GM21390 (cell line): ENCODE results near the gene KCNJ4.
"Not testable (repeated sequence)": the region's sequence is repeated elsewhere in the genome, so short reads cannot be mapped to it uniquely, and the experiment has no call there.

Experiments
- ATAC-seq: cut with Tn5 transposase; IDR thresholded peaks from one replicate; pipeline ENCODE4 v1.9.1; 2021; ENCODE audit not compliant: unreplicated experiment

The KCNJ4 gene

DNA sequence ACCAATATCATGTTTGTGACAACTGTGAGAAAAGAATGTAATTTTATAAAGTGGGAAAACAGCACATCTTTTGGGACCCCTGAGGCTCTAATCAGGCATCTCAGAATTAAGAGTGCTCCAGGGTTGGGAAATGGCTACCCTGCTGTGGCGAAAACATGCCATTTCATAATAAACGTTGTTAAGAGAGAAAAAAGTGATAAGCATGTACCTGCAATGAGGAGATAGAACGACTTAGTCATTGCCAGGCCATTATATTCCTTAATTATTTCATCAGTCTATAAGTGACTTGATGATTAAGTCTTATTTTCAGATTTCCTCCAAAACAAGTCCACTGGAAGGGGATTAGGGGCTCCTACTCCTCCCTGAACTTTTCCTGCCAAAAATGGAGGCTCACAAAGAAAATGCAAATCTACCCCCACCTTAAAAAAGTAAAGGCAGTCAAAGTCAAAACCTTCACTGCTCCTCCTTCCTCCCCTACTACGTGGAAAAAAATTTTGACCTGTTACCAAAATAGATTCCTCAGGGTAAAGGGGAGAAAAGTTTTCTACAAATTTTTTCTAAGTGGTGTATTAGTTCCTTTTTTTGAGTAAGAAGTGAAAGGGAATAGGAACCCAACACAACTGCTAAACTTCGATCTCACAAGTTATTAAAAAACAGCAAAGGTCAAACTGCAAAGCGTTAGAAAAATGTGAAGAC is 59.9 kb downstream of the KCNJ4 start:
- not testable (repeated sequence) for ATAC-seq

- ATAC-seq: not testable (repeated sequence)
Observed at GRCh38 chr22:38389428-38389818, 65.6 kb downstream of the KCNJ4 start.

DNA sequence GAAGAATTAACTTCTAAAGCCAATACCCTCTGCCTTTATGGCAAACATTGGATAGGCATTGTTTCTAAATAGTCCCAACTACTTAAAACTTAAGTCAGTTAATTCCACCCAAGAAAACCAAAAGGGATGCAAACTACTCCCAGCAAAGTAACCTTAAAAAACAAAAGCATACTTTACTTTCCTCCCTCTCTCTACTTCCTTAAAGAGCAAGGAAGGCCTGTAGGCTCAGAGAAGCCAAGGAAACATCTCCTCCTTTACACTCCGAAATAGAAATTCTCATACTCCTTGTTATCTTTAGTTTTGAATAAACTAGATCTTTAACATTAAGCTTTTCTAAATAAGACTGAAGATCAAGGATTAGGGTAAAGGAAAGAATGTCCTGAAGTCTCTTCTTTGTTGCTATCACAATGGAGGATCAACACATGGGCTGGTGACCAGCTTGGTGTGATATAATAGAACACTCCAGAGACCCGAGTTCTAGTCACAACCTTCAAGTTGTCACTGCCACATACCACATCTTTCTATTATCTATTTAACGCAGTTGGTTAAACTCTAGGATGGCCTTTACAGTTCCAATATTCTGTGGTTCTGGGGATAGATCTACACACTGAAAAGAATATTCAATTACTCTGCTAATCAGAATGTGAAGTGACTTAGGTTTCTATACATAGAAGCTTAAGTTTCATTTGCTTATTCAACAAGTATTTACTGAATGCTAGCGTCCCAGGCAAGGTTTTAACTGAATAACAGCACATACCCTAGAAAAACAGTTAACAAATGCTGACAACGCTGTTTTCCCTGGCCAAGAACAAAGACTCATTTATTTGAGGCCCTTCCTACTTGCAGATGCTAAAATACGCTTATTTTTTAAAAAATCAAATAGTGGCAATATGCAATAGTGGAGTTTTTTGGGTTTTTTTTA is 66.2 kb downstream of the KCNJ4 start:
- ATAC-seq: not testable (repeated sequence)

DNA sequence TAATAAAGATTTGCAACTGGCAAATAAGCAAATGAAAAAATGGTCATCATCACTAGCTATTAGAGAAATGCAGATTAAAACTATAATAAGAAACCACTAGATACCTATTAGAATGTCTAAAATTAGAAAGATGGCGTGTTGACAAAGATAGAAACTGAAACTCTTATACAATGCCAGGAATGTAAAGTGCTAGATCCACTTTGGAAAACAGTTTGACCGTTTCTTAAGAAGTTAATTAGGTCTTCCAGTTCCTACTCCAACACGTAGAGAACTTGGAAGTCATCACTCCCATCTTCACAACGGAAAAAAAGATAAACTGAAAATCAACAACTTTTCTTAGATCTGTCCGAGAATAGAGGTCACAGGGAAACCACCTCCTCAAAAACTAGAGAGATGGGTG is 68.1 kb downstream of the KCNJ4 start:
- not testable (repeated sequence) for ATAC-seq

DNA sequence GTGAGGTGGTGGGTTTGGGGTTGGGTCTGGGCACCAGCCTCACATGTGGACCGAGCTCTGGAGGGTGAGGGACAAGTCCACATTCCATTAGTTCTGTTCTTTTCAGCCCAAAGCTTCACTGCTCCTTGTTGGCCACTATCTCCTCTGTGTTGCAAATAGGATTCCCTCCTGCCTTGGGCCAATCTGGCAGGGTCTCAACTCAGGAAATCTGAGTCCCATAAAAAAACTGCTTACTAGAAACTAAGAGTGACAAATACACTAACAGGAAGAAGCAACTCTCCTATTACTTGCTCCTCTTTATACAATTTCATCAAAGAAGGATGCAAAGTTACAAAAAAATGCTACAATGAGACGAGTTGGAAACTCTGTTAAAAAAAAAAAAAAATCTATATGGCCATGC is 71.6 kb downstream of the KCNJ4 start:
- ATAC-seq: no peak

DNA sequence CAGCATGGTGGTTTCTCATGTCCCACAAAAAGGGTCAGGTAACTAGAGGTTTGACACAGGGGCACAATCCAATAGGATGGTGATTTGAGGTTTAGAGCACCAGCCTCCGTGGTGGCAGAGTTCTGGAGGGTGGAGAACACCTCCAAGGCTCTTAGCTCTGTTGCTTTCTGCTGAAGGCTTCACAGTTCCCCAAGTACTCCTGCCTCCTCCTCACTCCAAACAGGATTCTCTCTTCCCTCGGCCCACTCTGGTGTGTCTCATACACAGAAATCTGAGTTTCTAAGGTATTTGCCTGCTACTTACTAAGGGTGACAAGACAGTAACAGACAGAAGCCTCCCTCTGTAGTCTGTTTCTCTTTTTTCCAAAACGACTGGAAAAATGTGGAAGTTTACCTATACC is 73.6 kb downstream of the KCNJ4 start:
- not testable (repeated sequence) for ATAC-seq
